Panc1 (cell line): ENCODE measurements around the gene C9. TPM values are rescaled to one million over a fixed set of nuclear protein-coding genes. Genes with fewer than 3 reads are reported as not detected.

Source experiments
- ATAC-seq: fragments of 200-7000 bp; cut with Tn5 transposase; 2 replicates; pipeline ENCODE4 v1.9.1; 2020; ENCODE audit warnings: mild to moderate bottlenecking, moderate library complexity
- BruUV-seq: library from RNA; stranded (reverse); fragments of 400-500 nt; replicated peaks from 2 replicates; lab custom pipeline; 2021; lab: Mats Ljungman, UMichigan
- CTCF ChIA-PET: fragments of 300-600 bp; sonication (Branson Sonifier 250); formaldehyde crosslinking; loops from one replicate; lab custom pipeline; 2022; ENCODE audit warnings: antibody characterized with exemption; lab: Charles Lee
- POLR2A ChIA-PET: fragments of 300-600 bp; sonication (Branson Sonifier 250); formaldehyde crosslinking; loops from one replicate; lab custom pipeline; 2022; ENCODE audit warnings: antibody characterized with exemption; lab: Charles Lee
- DNase-seq: peaks from one replicate; pipeline ENCODE4 v3.0.0-alpha.2; 2010; ENCODE audit warnings: low read depth, low spot score
- H3K27ac ChIP-seq: 2 replicates; pipeline ENCODE4 v1.5.1; 2011; ENCODE audit warnings: mild to moderate bottlenecking, low read length, inconsistent platforms
- H3K27me3 ChIP-seq: fragments of 200-500 bp; sonication (Bioruptor generic); 2 replicates; pipeline ENCODE4 v1.6.0; 2014; ENCODE audit warnings: low read length, inconsistent platforms; ENCODE audit not compliant: control insufficient read depth, insufficient read depth
- H3K36me3 ChIP-seq: fragments of 200-500 bp; sonication (Bioruptor generic); 2 replicates; pipeline ENCODE4 v1.5.1; 2014; ENCODE audit warnings: inconsistent platforms, mild to moderate bottlenecking, low read length, moderate library complexity; ENCODE audit not compliant: control insufficient read depth, insufficient read depth
- H3K4me1 ChIP-seq: 2 replicates; pipeline ENCODE4 v1.5.1; 2011; ENCODE audit warnings: inconsistent platforms, mild to moderate bottlenecking, low read length, moderate library complexity; ENCODE audit not compliant: control insufficient read depth, insufficient read depth
- H3K4me3 ChIP-seq, 2 experiments: 2 replicates each; pipeline ENCODE4 v1.5.1; 2011 to 2012; ENCODE audit warnings: low read depth in 2 of 2, low read length in 2 of 2, mild to moderate bottlenecking in 2 of 2, inconsistent platforms in 1 of 2, moderate library complexity in 1 of 2
- H3K9me3 ChIP-seq: fragments of 200-500 bp; sonication (Bioruptor generic); 2 replicates; pipeline ENCODE4 v1.5.1; 2014; ENCODE audit warnings: low read depth, mild to moderate bottlenecking, inconsistent platforms, low read length, moderate library complexity; ENCODE audit not compliant: control insufficient read depth, insufficient read depth
- POLR2AphosphoS5 ChIP-seq: IDR thresholded peaks from 2 replicates; pipeline ENCODE4 v1.6.1; 2012; ENCODE audit warnings: mild to moderate bottlenecking, low read depth, low read length, moderate library complexity
- SIN3A ChIP-seq: IDR thresholded peaks from 2 replicates; pipeline ENCODE4 v1.6.1; 2012; ENCODE audit warnings: low read depth, mild to moderate bottlenecking, low read length, moderate library complexity, borderline replicate concordance; ENCODE audit not compliant: insufficient read depth
- TCF7L2 ChIP-seq: IDR thresholded peaks from 2 replicates; pipeline ENCODE4 v1.6.1; 2011; ENCODE audit warnings: mild to moderate bottlenecking, low read depth, low read length, inconsistent platforms
- in situ Hi-C: cut with HindIII; loops from 2 replicates; pipeline ENCODE4 v1.10.0; 2016; ENCODE audit warnings: low sequenced_read_pairs, low pct_unique_long_range_greater_than_20kb
- intact Hi-C: fragments of 100-400 bp; cut with micrococcal nuclease; formaldehyde crosslinking; loops from one replicate; pipeline ENCODE4 v1.10.0; 2022; ENCODE audit not compliant: unreplicated experiment
- total RNA-seq: library from RNA; stranded (reverse); gene quantifications from one replicate; pipeline ENCODE4 v1.2.1, GENCODE V29; 2021; ENCODE audit not compliant: unreplicated experiment
- TF ChIP-seq, protein P1 (sequence below), 2 experiments: IDR thresholded peaks; 2 replicates each; pipeline ENCODE4 v1.6.1; 2011 to 2012; ENCODE audit warnings: low read depth in 2 of 2, control low read depth in 1 of 2, low read length in 1 of 2, mild to moderate bottlenecking in 1 of 2, moderate library complexity in 1 of 2; ENCODE audit not compliant: insufficient read depth in 1 of 2
- TF ChIP-seq, protein P2 (sequence below): fragments of 450-650 bp; IDR thresholded peaks from 2 replicates; pipeline ENCODE4 v1.5.1; 2017; ENCODE audit warnings: mild to moderate bottlenecking

Gene C9
- total RNA-seq, 1 experiment from 2014 or later: 0.05 TPM

DNA sequence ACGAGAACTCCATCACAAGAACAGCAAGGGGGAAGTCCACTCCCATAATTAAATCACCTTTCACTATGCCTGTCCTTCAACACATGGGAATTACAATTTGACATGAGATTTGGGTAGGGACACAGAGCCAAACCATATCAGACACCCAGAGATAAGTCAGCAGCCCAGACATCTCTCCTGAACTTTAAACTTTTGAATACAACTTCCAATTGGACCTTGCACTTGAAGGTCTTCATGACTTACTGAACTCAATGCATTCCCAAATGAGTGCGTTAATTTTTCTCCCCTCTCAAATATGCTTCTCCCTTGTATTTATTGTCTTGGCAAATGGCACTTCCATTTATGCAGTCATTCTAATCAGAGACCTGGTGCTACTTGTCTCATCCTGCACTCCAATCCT, 12.1 kb downstream of the C9 start:
- H3K27me3 ChIP-seq: no peaks in the 10 kb centered on the region
- POLR2A ChIA-PET: no interaction called here
- no peak for DNase-seq
- H3K4me3 ChIP-seq: no peak overlapping the region
- TF ChIP-seq SIN3A: no peak
- TF ChIP-seq, protein P1, sequence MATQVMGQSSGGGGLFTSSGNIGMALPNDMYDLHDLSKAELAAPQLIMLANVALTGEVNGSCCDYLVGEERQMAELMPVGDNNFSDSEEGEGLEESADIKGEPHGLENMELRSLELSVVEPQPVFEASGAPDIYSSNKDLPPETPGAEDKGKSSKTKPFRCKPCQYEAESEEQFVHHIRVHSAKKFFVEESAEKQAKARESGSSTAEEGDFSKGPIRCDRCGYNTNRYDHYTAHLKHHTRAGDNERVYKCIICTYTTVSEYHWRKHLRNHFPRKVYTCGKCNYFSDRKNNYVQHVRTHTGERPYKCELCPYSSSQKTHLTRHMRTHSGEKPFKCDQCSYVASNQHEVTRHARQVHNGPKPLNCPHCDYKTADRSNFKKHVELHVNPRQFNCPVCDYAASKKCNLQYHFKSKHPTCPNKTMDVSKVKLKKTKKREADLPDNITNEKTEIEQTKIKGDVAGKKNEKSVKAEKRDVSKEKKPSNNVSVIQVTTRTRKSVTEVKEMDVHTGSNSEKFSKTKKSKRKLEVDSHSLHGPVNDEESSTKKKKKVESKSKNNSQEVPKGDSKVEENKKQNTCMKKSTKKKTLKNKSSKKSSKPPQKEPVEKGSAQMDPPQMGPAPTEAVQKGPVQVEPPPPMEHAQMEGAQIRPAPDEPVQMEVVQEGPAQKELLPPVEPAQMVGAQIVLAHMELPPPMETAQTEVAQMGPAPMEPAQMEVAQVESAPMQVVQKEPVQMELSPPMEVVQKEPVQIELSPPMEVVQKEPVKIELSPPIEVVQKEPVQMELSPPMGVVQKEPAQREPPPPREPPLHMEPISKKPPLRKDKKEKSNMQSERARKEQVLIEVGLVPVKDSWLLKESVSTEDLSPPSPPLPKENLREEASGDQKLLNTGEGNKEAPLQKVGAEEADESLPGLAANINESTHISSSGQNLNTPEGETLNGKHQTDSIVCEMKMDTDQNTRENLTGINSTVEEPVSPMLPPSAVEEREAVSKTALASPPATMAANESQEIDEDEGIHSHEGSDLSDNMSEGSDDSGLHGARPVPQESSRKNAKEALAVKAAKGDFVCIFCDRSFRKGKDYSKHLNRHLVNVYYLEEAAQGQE (IDR thresholded peaks at IDR 0.05; ENCODE audit: insufficient read depth in 1 of 2, low read depth in 2 of 2, low read length in 1 of 2): no peak
- TF ChIP-seq TCF7L2: no peak
- TF ChIP-seq, protein P2, sequence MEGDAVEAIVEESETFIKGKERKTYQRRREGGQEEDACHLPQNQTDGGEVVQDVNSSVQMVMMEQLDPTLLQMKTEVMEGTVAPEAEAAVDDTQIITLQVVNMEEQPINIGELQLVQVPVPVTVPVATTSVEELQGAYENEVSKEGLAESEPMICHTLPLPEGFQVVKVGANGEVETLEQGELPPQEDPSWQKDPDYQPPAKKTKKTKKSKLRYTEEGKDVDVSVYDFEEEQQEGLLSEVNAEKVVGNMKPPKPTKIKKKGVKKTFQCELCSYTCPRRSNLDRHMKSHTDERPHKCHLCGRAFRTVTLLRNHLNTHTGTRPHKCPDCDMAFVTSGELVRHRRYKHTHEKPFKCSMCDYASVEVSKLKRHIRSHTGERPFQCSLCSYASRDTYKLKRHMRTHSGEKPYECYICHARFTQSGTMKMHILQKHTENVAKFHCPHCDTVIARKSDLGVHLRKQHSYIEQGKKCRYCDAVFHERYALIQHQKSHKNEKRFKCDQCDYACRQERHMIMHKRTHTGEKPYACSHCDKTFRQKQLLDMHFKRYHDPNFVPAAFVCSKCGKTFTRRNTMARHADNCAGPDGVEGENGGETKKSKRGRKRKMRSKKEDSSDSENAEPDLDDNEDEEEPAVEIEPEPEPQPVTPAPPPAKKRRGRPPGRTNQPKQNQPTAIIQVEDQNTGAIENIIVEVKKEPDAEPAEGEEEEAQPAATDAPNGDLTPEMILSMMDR: no peak
- TF ChIP-seq POLR2AphosphoS5: no peak
- no peaks in the 10 kb centered on the region for H3K9me3 ChIP-seq
- no peak overlapping the region for H3K27ac ChIP-seq
- ATAC-seq: no peak
- H3K36me3 ChIP-seq: no peaks in the 10 kb centered on the region
- intact Hi-C loops (no loop called here), in situ Hi-C loops (no loop called here)
- CTCF ChIA-PET: no interaction called here
- no TSS peak for BruUV-seq
- no peaks in the 10 kb centered on the region for H3K4me1 ChIP-seq

DNA sequence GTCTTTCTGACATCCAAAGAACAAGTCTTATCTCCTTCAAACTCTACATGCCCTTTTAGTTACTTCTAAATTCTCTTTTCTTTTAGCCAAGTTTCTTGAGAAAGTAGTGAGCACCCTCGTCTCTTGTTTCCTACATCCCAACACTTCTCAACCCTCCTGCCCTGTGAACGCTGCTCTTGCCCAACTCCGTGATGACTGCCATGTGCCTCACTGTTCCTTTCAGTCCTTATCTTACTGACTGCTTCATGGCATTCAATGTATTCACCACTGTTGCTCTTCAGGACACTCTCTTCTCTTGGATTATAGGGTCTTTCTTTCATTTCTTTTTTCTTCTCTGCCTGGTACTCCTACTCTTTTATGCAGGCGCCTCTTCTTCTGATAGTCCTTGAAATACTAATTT, 14.8 kb downstream of the C9 start:
- Histone ChIP-seq H3K4me1 (no peaks in the 10 kb centered on the region), H3K9me3 (no peaks in the 10 kb centered on the region), H3K27ac (no peak overlapping the region), H3K4me3 (no peak overlapping the region), H3K36me3 (no peaks in the 10 kb centered on the region), H3K27me3 (no peaks in the 10 kb centered on the region)
- DNase-seq (no peak), ATAC-seq (no peak)
- no peak for TF ChIP-seq TCF7L2
- no peak for TF ChIP-seq SIN3A
- no peak for TF ChIP-seq POLR2AphosphoS5
- TF ChIP-seq, protein P1 (IDR thresholded peaks at IDR 0.05; ENCODE audit: insufficient read depth in 1 of 2, low read depth in 2 of 2, low read length in 1 of 2): no peak
- TF ChIP-seq, protein P2: no peak
- intact Hi-C loops (no loop called here), in situ Hi-C loops (no loop called here)
- no TSS peak for BruUV-seq
- CTCF ChIA-PET: no interaction called here
- POLR2A ChIA-PET: no interaction called here
